COLO668 (cell line): Measurements from ENCODE around the gene MCAT.

Source experiments
- DNase-seq: peaks from one replicate; lab custom pipeline; 2025; ENCODE audit not compliant: unreplicated experiment; lab: John Stamatoyannopoulos, UW

The MCAT gene

GRCh38 chr22:43142880-43143562 is at the start of gene MCAT:
Gene MCAT, minus strand, starts transcription at chr22:43143398. Its CDS starts 50 bp downstream, at chr22:43143348.
- DNase-seq = peak; percentile 93

GRCh38 chr22:43191831-43192230 is 48.6 kb upstream of the MCAT start:
- DNase-seq = no peak

- DNase-seq = no peak
Measured at GRCh38 chr22:43188829-43189545, 45.8 kb upstream of the MCAT start.

- peak; percentile 98 for DNase-seq
Measured at GRCh38 chr22:43187171-43188099, 44.2 kb upstream of the MCAT start.

GRCh38 chr22:43186272-43187170 is 43.3 kb upstream of the MCAT start, which contains the start of gene TTLL12:
Gene TTLL12, minus strand, starts transcription at chr22:43187134. Its CDS starts 65 bp downstream, at chr22:43187069.
- peak; percentile 72 for DNase-seq

GRCh38 chr22:43185860-43186261 is 42.7 kb upstream of the MCAT start:
- peak; percentile 57 for DNase-seq

GRCh38 chr22:43183496-43184277 is 40.5 kb upstream of the MCAT start:
- no peak for DNase-seq

- no peak for DNase-seq
Measured at GRCh38 chr22:43182726-43183125, 39.5 kb upstream of the MCAT start.

GRCh38 chr22:43182118-43182517 is 38.9 kb upstream of the MCAT start:
- no peak for DNase-seq

GRCh38 chr22:43181321-43182076 is 38.3 kb upstream of the MCAT start:
- DNase-seq = no peak

- DNase-seq = no peak
Measured at GRCh38 chr22:43180670-43181069, 37.5 kb upstream of the MCAT start.

- no peak for DNase-seq
Measured at GRCh38 chr22:43179911-43180195, 36.7 kb upstream of the MCAT start.

- no peak for DNase-seq
Measured at GRCh38 chr22:43179146-43179910, 36.1 kb upstream of the MCAT start.

GRCh38 chr22:43177479-43177878 is 34.3 kb upstream of the MCAT start:
- DNase-seq = no peak

GRCh38 chr22:43176090-43176489 is 32.9 kb upstream of the MCAT start:
- DNase-seq = no peak

GRCh38 chr22:43174941-43175531 is 31.8 kb upstream of the MCAT start:
- no peak for DNase-seq

GRCh38 chr22:43173976-43174720 is 30.9 kb upstream of the MCAT start:
- no peak for DNase-seq
